Sigmoid colon (tissue), 7 donors: ENCODE data around the gene SLC8A1. TPM values are rescaled to one million over a fixed set of nuclear protein-coding genes. Genes with fewer than 3 reads are reported as not detected.

Experiments used
- DNase-seq: peaks from one replicate; pipeline ENCODE4 v3.0.0-alpha.2; 2019
- H3K27ac ChIP-seq, 4 donors: fragments of 200-600 bp; sonication (generic); one replicate each; pipeline ENCODE4 v1.5.1; 2016 to 2019; ENCODE audit warnings: mild to moderate bottlenecking in 1 of 4
- H3K27me3 ChIP-seq, 3 donors: fragments of 200-600 bp; sonication (generic); one replicate each; pipeline ENCODE4 v1.5.1; 2019; ENCODE audit warnings: mild to moderate bottlenecking in 1 of 3
- H3K36me3 ChIP-seq, 4 donors: fragments of 200-600 bp; sonication (generic); one replicate each; pipeline ENCODE4 v1.5.1; 2016 to 2019
- H3K4me1 ChIP-seq, 4 donors: fragments of 200-600 bp; sonication (generic); one replicate each; pipeline ENCODE4 v1.5.1; 2017 to 2019
- H3K4me3 ChIP-seq, 4 donors: fragments of 200-600 bp; sonication (generic); one replicate each; pipeline ENCODE4 v1.5.1; 2017 to 2019; ENCODE audit warnings: mild to moderate bottlenecking in 2 of 4, moderate library complexity in 1 of 4
- H3K9me3 ChIP-seq, 4 donors: fragments of 200-600 bp in 3 of 4; sonication (generic) in 3 of 4; one replicate each; pipeline versions ENCODE4 v1.5.1 to v1.6.1; 2013 to 2019
- CTCF ChIP-seq, 4 experiments: fragments of 450-650 bp in 3 of 4; fragments of 200-600 bp in 1 of 4; IDR thresholded peaks; one replicate each; pipeline ENCODE4 v1.5.1; 2016 to 2019; ENCODE audit warnings: antibody characterized with exemption in 4 of 4, mild to moderate bottlenecking in 3 of 4, moderate library complexity in 2 of 4
- EP300 ChIP-seq, 4 donors: sonication (generic); formaldehyde crosslinking; IDR thresholded peaks; one replicate each; pipeline ENCODE4 v1.6.1; 2017; ENCODE audit warnings: antibody characterized with exemption in 4 of 4
- POLR2A ChIP-seq, 2 donors: fragments of 450-650 bp; IDR thresholded peaks; one replicate each; pipeline ENCODE4 v1.6.1; 2016; ENCODE audit warnings: antibody characterized with exemption in 2 of 2, mild to moderate bottlenecking in 2 of 2, moderate library complexity in 2 of 2
- POLR2AphosphoS5 ChIP-seq, 4 donors: sonication (generic); formaldehyde crosslinking; IDR thresholded peaks; one replicate each; pipeline ENCODE4 v1.6.1; 2017; ENCODE audit warnings: antibody characterized with exemption in 4 of 4
- WGBS, 2 donors: extraction: QIAGEN DNeasy Blood & Tissue Kit; methylation state at CpG; one replicate each; pipeline ENCODE4 v1.1.7; 2013; 5-methylcytosine and 5-hydroxymethylcytosine counted together
- intact Hi-C: fragments of 100-400 bp; cut with DNase I; formaldehyde crosslinking; loops from one replicate; pipeline ENCODE4 v1.15.1; 2023
- polyA plus RNA-seq, 3 donors: library from polyadenylated mRNA; stranded (reverse); fragments of 200-250 nt; gene quantifications; one replicate each; pipeline ENCODE4 v1.2.3, GENCODE V29; 2013
- total RNA-seq, 4 donors: library from RNA; depleted of rRNA; stranded (reverse); fragments of >200 nt; gene quantifications; one replicate each; pipeline ENCODE4 v1.1.0, GENCODE V29; 2016
- donor health status: healthy with polysubstance abuse.
- donor health status: Bipolar disorder and iron deficiency.
- donor health status: healthy.

Gene SLC8A1
- total and polyA plus RNA-seq, 7 donors, result 0.60 to 337 (median 229) TPM

DNA sequence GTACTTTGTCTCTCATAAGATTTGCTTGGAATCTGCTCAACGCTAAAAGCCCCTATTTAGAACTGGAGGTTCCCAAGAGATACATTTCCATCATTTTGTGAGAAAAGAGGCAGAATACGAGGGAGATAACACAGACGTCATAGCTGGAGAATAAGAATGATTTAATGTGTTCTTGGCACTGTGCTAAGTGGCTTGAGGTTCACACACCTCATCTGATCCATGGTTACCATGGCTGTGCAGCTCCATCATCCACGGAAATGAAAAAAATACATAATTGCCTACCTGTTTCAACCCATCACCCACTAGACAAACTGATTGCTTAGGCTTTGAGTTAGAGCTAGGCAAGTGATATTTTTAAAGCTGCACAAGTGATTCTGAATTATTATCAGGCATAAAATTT, 227.6 kb downstream of the SLC8A1 start:
- H3K27ac ChIP-seq, result peak overlapping the region in 2 of 4 donors; percentile 40 to 47
- H3K4me3 ChIP-seq, result no peak overlapping the region
- WGBS, 2 donors, result 88 to 90% methylated on average over 4 of the region's 4 CpGs
- no peak for DNase-seq
- H3K9me3 ChIP-seq, result peaks cover 0 to 6% (median 0%) of the 10 kb centered on the region in 4 donors
- intact Hi-C loops, result no loop called here
- no peak for TF ChIP-seq POLR2AphosphoS5 (IDR thresholded peaks at IDR 0.05)
- TF ChIP-seq EP300 (IDR thresholded peaks at IDR 0.05), result no peak
- TF ChIP-seq POLR2A (IDR thresholded peaks at IDR 0.05), result no peak
- TF ChIP-seq CTCF (IDR thresholded peaks at IDR 0.05), result no peak
- H3K27me3 ChIP-seq, result no peaks in the 10 kb centered on the region
- peaks cover 0 to 53% (median 30%) of the 10 kb centered on the region in 4 donors for H3K4me1 ChIP-seq
- H3K36me3 ChIP-seq, result no peaks in the 10 kb centered on the region

- H3K27me3 ChIP-seq, result no peaks in the 10 kb centered on the region
- no peaks in the 10 kb centered on the region for H3K36me3 ChIP-seq
- no peak for TF ChIP-seq CTCF (IDR thresholded peaks at IDR 0.05)
- TF ChIP-seq POLR2AphosphoS5 (IDR thresholded peaks at IDR 0.05), result peak; percentile 61 to 82 (median 73)
- no peak for TF ChIP-seq EP300 (IDR thresholded peaks at IDR 0.05)
- TF ChIP-seq POLR2A (IDR thresholded peaks at IDR 0.05), result no peak
- peak overlapping the region; percentile 24 to 76 (median 66) for H3K27ac ChIP-seq
- 80 to 85% methylated on average over 4 of the region's 4 CpGs for WGBS, 2 donors
- no peak overlapping the region for H3K4me3 ChIP-seq
- peak; percentile 78 for DNase-seq
- intact Hi-C loops, result no loop called here
- H3K9me3 ChIP-seq, result peaks cover 0 to 6% (median 0%) of the 10 kb centered on the region in 4 donors
- peaks cover 0 to 43% (median 16%) of the 10 kb centered on the region in 4 donors for H3K4me1 ChIP-seq
Measured at GRCh38 chr2:40220177-40220925, 231.5 kb downstream of the SLC8A1 start.

- intact Hi-C loops, result no loop called here
- Histone ChIP-seq H3K9me3 (peaks cover 0 to 6% (median 0%) of the 10 kb centered on the region in 4 donors), H3K36me3 (no peaks in the 10 kb centered on the region), H3K4me3 (no peak overlapping the region), H3K27ac (peak overlapping the region in 1 of 4 donors; percentile 71), H3K4me1 (peaks cover 0 to 41% (median 19%) of the 10 kb centered on the region in 4 donors), H3K27me3 (no peaks in the 10 kb centered on the region)
- DNase-seq, result no peak
- WGBS, 2 donors, result 97 to 99% methylated on average over 1 of the region's 1 CpG
- no peak for TF ChIP-seq EP300 (IDR thresholded peaks at IDR 0.05)
- no peak for TF ChIP-seq CTCF (IDR thresholded peaks at IDR 0.05)
- TF ChIP-seq POLR2A (IDR thresholded peaks at IDR 0.05), result no peak
- TF ChIP-seq POLR2AphosphoS5 (IDR thresholded peaks at IDR 0.05), result no peak
Measured at GRCh38 chr2:40219141-40219540, 232.7 kb downstream of the SLC8A1 start.

DNA sequence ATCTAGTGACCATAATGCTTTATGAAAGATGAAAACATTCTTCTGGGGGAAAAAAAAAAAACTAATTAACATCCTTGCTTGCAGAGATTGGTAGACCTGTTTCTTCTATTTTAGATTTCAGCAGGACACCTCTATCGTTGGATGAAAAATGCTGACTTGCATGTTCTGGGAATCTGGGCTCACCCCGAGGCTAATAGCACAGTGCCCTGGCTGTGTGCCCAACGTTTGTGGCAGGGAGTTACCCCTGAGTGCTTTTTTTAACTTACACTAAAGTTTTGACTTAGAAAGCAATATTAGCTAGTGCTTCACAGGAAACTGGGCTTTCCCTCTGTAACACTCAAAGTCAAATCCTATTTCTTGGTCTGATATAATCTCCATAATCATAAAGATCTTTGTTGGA, 233.2 kb downstream of the SLC8A1 start:
- Histone ChIP-seq H3K9me3 (peaks cover 0 to 6% (median 0%) of the 10 kb centered on the region in 4 donors), H3K27me3 (no peaks in the 10 kb centered on the region), H3K4me1 (peaks cover 0 to 43% (median 24%) of the 10 kb centered on the region in 4 donors), H3K36me3 (no peaks in the 10 kb centered on the region), H3K4me3 (no peak overlapping the region), H3K27ac (peak overlapping the region in 1 of 4 donors; percentile 71)
- intact Hi-C loops, result no loop called here
- peak; percentile 74 for DNase-seq
- TF ChIP-seq POLR2AphosphoS5 (IDR thresholded peaks at IDR 0.05) (no peak), CTCF (IDR thresholded peaks at IDR 0.05) (no peak), EP300 (IDR thresholded peaks at IDR 0.05) (no peak), POLR2A (IDR thresholded peaks at IDR 0.05) (no peak)
- 10 to 18% methylated on average over 3 of the region's 3 CpGs for WGBS, 2 donors
